ENCODE results near the gene TREH.
A peak's percentile ranks its signal among the peaks of the same experiment; 100 is the strongest.

Gene TREH

DNA sequence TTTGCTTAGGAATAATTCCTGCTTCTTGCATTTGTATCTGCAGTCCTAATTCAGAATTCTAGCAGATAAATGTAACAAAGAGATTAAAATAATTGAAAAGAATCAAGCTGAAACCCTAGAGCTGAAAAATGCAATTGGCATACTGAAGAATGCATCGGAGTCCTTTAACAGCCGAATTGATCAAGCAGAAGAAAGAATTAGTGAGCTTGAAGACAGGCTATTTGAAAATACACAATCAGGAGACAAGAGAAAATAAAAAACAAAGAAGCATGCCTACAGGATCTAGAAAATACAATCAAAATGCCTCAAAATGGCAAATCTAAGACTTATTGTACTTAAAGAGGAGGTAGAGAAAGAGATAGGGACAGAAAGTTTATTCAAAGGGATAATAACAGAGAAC, 8.2 kb downstream of the TREH start:
- no peak for DNase-seq (ENCODE audit: low read depth in 3 of 3, low spot score in 1 of 3)

DNA sequence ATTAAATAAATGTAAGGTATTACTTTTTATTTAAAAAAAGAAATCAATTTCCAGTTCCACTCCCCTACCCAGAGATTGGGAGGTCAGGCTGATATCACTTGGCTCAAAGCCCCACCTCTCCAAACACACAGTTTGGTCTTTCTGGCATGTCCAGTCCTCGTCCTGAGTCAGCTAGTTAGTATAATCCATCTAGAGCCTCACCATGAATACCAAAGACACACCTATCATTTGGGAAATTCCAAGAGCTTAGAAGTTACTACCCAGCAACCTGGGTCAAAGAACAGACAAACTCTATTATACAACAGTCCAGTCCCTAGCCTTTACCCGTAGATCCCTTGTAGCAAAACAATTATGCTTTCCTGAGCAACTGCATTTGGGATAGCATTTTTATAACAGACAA, 9.4 kb downstream of the TREH start:
- no peak for DNase-seq (ENCODE audit: low read depth in 3 of 3, low spot score in 1 of 3)

DNA sequence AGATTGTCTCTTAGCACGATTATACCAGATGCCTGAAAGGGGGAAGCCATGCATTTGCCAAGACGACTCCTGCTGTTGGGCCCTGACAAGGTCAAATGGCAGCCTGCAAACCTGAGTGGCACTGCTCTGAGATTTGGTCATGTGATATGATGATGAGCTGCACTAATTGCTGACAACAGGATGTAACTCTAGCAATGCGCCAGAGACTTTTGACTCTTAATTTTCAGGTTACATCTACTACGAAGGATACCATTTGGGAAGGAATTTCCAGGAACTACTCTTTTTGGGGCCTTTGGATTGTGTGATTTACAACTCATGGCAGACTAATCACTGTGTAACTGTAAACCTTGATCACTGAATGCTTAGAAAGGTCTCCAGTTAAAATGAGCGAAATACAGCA, 13.1 kb downstream of the TREH start:
- no peak for DNase-seq (ENCODE audit: low read depth in 3 of 3, low spot score in 1 of 3)

DNA sequence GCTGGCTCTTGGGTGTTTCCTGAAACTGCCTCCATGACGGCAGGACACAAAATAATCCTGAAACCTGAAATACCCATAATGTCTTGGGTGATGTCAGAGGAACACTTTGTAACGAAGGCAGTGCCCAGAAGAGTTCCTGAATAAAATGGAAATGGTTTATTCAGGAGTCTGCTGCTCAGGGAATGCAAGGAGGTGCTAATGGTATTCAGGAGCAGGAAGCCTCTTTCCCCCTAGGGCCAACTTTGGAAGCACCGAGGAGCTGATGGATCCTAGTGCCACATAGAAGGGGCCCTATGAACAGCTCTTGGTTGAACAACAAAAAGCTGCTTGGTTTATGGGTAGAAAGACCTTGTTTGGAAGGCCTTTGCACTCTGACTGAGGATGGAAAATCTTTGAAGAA, 15.5 kb downstream of the TREH start:
- no peak for DNase-seq (ENCODE audit: low read depth in 3 of 3, low spot score in 1 of 3)

DNA sequence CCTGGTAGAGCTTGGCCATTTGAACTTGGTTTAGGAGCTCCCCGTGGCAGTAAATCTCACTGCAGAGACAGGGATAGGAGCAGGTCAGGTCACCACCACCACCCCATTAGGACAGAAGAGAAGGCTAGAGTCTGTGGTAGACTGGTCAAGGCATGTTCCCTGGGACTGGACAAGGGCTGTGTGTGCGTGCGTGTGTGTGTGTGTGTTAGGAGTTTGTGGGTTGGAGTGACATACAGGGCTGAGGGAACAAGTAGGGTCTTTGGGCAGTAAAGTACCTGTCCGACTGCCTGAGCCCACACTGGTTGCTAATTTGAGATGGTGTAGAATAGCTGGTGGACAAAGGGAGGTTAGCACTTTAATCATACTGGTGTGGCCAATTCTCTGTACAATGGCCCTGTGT, 16.1 kb downstream of the TREH start:
- DNase-seq (ENCODE audit: low read depth in 3 of 3, low spot score in 1 of 3) = no peak

DNA sequence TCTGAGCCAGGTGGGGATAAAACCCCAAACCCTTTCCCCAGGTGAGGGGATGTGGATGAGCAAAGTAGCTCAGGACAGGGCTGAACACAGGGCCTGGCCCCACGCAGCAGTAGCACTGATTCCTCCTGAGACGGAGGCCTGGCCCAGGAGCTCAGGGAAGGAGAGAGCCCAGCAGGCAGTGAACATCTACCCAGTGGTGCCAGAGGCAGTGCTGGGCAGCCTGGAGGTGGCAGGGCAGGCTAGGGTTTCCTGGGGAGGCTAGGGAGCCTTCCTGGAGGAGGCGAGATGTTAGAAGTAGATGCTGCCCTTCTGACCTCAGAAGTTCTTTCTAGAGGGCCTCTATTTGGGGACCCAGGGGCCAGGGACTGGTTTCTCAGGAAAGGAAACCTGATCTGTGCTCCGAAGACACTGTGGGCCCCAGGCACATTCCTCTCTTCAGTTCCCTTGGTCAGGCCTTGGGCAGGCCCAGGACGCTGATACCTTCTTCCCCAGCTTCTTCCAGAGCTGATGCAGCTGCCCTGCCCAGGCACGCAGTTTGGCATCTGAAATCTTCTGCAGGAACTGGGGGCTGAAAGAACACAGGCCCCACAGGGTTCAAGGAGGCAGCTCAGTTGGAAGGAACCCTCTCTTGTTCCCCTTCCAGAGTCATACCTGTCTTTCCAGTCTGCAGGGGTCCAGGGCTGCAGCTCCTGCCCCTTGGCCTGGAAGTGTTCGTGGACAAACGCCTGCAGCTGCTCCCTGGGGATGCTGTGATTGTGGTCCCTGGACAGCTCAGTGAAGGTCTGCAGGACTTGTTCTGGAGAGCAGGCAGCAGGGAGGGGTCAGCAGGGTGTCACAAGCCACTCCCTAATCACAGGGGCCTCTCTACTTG, 16.8 kb downstream of the TREH start:
- DNase-seq (ENCODE audit: low read depth in 3 of 3, low spot score in 1 of 3) = no peak

DNA sequence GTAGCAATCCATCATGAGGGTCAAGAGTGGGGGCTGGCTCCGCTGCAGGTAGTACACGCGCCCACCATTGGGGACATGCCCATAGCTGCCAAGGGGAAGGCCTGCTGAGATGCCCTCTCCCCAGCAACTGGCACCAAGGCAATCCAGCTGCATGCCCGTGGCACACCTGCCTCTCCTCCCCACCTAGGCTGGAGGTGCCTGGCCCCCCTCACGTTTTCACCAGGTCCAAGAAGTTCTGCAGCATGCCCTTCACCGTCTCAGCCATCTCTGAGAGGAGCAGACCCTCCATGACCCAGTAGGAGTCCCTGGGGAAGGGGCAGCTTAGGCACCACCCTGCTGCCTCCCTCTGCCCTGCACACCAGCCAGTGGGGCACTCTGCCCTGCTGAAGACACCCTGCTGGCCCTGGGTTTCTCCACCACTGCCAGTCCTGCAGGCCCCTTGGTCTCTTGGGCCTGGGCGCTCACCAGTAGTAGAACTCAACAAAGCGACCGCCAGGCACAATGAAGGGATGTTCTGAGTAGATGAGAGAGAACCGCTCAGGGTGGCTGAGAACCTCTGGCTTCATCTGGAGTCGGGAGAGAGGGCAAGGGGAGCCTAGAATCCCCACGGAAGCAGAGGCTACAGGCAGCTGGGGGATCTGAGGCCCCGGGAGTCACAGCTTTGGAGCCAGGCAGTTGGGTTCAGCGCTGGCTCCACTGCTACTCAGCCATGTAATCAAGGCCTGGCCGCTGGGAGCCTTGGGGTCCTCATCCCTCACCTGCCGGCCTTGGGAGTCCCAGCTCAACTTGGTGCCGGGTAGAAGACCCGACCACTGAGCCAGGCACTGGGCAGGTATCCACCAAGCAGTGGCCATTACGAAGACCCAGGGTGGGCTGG, 17.8 kb downstream of the TREH start:
- DNase-seq (ENCODE audit: low read depth in 3 of 3, low spot score in 1 of 3) = no peak

DNA sequence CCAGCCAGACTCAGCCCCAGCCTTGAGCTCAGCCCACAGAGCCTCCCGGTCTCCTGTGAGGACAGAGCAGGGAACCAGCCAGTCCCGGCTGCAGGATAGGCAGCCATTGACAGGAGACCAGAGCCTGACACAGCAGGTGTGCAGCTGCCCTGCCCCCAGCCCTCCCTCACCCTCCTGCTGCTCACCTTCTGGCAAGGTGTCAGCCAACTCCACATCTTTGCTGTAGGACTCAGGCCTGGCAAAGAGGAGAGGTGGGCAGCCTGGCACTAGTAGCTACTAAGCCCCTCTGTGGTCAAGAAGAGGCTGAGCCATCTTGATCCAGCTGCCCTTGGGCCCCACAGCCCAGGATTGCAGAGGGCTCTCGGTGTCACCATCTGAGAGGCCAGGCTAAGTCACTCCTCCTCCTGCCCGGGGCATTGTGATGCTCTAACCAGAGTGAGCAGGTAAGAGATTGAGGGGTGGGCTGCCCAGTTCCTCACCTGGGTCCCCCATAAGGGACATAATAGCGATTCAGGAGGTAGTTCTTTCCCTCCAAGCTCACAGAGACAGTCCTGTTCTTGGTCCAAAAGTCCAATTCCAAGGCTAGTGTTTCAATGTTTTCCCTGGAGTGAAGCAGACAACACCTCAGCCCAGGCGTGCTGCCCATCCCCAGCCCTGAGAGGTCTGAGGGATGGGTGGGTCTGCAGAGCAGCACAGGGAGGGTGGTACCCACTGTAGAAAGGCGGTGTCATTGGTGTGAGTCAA, 18.6 kb downstream of the TREH start:
- DNase-seq (ENCODE audit: low read depth in 3 of 3, low spot score in 1 of 3) = no peak

DNA sequence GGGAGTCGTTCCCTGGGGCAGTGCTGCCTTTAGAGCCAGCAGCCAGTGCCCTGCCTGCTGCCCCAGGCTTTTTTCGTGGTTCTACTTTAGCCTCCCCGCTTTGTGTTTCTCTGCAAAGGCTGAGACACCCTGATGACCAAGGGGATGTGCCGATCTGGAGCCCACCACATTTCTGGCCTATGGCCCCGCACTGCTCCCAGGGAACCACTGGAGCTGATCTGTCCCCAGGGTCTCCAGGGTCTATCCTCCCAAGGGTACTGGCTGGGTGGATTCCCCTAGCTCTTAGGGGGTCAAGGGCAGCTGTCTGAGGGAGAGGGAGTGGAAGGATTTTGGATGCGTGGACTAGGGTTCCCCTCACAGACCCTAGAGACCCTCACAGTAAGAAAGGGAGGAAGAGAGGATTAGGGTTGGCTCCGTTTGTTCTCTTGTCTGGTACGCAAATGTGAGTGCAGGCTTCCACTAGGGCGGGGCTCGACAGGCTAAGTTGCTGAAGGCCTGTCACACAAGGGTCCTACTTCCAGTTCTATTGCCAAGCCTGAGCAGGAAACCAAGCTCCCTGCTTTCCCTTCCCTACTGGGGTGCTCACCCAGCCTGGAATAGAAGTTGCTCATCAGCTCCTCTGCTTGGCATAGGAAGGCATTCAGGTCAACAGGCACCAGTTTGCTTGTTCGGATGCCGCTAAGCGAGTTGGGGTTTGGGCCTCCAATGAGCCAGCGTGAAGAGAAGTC, 19.3 kb downstream of the TREH start:
- no peak for DNase-seq (ENCODE audit: low read depth in 3 of 3, low spot score in 1 of 3)

DNA sequence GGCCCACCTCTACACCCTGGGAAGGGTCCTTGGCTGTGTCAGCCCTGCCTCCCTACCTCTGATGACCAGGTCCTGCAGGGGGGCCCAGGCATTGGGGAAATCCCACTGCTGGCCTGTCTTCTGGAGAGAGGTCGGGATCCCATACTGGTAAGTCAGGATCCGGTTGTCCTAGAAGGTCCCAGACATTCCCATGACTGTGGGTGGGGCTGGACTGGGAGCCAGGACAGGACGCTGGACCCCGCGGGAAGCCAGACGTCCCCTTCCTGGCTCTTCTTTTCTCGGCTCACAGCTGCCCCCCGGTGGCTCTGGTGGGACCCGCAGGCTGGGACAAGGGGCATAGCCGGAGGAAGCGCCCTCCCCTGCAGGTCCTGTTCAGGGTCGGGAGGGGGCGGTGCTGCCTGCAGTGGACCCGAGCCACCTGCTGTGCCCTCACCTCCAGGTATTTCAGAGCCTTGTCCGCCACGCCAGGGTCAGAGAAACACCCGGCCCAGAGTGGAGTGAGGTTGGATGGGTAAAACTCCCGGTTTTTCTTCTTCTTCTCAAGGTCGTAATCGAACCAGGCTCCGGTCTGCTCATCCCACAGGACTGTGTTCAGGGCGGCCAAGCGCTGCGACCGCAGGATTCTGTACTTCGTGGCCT, 20.0 kb downstream of the TREH start:
- peak; percentile 57 to 89 (median 70) for DNase-seq (ENCODE audit: low read depth in 3 of 3, low spot score in 1 of 3)

DNA sequence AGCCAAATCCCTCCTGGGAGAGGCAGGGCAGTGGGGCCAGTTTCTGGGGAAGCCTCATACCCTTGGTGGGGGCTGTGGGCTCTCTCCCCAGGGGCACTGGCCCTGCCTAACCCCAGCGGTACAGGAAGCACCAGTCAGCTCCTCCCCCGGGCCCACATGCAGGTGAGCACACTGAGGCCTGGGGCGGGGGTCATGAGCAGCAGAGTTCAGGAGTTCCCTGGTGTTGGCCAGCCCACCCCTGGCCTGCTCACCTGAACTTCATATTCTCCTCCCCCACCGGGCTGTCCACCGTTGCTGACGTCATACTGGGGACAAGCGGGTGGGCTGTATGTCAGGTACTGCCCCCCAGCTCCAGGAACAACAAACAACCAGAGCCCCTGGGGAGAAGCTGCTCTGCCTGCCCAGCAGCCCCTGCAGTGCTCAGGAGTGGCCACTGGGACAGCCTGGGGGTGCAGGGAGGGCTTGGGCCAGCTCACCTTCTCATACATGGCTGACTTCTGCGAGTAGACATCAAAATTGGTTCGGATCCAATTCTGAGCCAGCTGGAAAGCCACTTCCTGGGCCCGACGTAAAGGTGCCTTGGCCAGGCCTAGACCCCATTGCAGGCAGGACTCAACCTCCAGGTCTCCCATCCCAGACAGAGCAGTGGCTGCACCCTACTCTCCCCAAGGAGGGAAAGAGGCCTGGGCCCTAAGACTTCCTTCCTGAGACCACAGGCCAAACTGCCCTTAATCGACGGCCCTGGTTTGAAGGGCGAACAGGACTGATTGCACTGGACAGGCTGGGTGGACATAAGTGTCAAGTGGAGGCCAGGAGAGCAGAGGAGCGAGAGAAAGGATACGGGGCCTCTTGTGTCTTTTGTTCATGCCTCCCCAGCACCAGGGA, 20.8 kb downstream of the TREH start:
- no peak for DNase-seq (ENCODE audit: low read depth in 3 of 3, low spot score in 1 of 3)

DNA sequence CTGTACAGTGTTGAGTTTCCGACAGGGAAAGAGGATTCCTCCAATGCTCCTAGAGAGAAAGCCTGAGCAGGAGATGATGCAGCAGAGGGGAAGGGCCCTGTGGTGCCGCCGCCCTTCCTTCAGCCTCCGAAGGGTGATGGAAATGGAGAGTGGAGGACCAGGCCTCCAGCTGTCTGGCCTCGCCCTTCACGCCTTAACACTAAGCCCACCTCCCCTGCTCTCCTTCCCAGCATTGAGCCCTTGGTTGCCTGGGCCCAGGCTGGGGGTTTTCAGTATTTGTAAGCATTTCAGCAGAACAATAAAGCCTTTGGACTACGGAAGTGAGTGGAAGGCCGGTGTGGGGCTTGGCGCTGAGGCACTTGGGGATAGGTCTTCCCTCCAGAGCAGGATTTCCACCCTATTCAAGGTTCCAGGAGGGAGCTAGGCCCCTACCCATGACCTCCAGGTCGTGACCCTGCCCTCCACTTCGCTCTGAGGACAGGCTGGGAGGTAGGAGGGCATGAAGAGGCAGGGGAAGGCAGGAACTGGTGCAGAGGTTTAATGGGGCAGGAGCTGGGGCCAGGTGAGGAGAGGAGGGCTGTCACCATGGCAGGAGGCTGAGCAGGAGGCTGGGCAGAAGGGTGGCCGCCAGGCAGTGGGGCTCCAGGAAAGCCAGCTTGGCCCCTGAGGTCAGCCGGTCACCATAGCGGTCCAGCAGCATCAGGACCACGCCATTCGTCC, 21.6 kb downstream of the TREH start:
- no peak for DNase-seq (ENCODE audit: low read depth in 3 of 3, low spot score in 1 of 3)

DNA sequence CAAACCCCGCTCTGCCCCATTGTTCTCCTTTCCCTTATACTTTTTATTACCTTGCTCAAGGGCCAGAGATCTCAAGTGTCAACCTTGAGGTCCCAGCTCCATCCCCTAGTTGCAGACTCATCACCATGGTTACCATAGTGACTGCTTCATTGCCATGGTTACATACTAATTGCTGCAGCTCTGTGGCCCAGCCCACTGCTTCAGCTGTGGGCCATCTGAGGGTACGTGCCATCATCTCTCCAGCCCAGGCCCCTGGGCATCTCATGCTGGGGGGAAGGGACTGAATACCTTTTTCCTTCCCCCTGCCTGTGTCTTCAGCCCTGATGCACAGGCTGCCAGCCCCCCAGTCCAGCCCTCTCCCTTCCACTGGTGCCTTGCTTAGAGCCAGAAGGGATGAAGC, 22.2 kb downstream of the TREH start:
- DNase-seq (ENCODE audit: low read depth in 3 of 3, low spot score in 1 of 3) = no peak

DNA sequence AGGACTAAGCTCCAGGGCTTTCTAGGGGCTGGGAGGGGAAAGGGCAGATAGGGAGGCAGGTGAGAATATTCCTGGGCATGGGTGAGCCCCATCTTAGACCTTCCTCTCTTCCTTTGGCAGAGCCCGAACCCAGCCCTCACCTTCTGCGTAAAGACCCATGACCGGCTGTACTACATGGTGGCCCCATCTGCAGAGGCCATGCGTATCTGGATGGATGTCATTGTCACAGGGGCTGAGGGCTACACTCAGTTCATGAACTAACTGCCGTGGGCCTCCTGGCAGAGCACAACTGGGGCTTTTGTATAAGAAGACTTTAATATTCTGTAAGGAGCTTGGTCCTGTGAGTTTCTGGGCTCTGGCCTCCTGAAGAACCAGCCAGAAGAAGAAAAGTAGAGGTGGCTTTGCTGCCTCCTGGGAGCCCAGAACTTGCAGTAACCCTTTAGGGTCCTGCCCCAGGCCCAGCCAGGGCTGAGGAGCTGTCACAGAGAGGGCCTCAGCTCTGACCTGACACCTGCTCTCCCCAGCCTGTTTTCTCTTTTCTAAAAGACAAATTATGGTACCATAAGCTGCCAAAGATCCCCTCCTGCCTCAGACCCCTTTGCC, 22.8 kb downstream of the TREH start:
- DNase-seq (ENCODE audit: low read depth in 3 of 3, low spot score in 1 of 3) = no peak

DNA sequence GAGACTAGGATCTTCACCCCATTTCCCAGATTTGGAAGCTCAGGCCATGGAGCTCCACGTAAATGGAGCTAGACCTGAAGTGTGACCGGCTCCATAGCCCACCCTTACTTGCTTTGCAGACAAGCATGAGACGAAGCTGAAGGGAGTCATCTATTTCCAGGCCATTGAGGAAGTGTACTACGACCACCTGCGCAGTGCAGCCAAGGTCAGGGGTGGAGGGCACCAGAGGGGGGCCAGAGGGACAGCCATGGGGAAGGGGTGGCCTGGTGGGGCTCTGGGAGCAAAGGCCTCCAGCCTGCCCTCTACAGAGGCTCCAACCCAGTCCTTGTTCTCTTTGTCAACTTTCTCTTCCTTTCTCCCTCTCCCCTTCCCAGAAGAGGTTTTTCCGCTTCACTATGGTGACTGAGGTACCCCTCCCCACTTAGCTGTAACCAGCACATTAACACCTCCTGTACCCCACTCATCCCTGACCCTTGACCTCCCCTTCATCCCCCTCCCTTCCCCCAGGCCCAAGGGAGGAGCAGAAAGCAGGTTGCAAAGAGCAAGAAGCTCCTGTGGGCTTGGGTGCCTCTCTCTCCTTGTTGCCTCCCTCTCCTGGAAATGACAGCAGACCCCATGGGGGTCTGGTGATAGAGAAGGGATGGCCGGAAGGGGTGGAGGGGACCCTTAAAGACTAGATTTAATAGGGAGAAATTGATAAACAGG, 23.8 kb downstream of the TREH start:
- no peak for DNase-seq (ENCODE audit: low read depth in 3 of 3, low spot score in 1 of 3)

DNA sequence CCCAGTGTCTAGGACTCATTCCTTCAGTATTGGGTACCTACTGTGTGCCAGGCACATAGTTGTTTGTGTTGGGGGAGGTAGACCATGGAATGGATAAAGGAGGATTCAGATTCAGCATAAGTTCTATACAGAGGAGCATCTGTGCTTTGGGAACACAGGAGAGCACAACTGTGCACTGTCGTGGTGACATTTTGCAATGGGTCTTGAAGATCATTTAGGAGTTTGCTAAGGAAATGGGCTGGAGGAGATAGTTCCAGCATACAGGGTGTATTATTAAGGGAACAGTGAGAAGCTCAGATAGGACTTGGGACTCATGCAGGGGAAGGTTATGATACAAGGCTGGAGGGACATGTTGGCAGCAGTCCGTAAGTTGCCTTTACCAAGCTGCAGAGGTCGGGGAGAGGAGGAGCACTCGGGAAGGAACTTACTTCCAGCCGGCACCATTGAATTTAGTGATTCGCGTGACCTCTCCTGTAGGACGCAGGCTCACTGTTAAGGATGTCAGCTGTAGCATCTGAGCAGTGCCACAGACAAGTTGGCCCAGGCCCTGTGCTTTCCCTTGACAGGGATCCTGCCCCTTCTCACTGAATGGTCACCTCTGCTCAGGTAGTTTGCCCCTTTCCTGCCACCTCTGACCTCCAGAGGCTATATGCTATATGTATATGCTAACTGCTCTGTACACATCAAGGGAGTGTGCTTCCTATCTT, 25.6 kb downstream of the TREH start:
- DNase-seq (ENCODE audit: low read depth in 3 of 3, low spot score in 1 of 3) = no peak

DNA sequence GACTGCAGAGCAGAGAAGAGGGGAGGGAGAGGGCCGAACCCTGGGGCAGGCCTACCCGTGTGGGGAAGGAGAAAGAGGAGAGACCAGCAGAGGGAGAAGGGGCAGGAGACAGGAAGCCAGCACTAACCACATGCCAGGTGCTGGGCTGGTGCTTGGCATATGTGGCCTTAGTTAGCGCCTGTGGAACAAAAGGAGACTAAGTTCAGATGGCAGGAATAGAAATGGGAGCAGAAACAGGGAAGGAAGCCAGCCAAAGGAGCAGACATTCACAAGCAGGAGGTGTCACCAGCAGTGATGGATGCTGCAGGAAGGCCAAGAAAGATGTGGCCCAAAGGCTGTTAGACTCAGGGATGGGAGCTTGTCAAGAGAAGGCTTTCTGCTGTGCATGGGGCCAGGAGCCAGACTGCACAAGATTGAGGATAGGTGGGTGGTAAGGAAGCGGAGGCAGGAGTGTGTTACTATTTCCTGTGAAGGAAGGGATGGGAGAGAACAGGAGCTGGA, 26.7 kb downstream of the TREH start:
- no peak for DNase-seq (ENCODE audit: low read depth in 3 of 3, low spot score in 1 of 3)
